H1 (cell line): ENCODE measurements around the gene CDKN3. TPM values are rescaled to one million over a fixed set of nuclear protein-coding genes. Genes with fewer than 3 reads are reported as not detected.

Experiments
- CTCF ChIA-PET: fragments of 300-600 bp; sonication (Branson Sonifier 250); formaldehyde crosslinking; loops from one replicate; lab custom pipeline; 2021; ENCODE audit not compliant: partially characterized antibody; lab: Charles Lee
- POLR2A ChIA-PET: fragments of 300-600 bp; sonication (Branson Sonifier 250); formaldehyde crosslinking; loops from one replicate; lab custom pipeline; 2021; ENCODE audit warnings: inconsistent platforms; ENCODE audit not compliant: partially characterized antibody; lab: Charles Lee
- DNase-seq, 2 experiments: peaks; one replicate each; pipeline versions ENCODE4 v3.0.0 to v3.0.0-alpha.2; 2010 to 2022; ENCODE audit warnings: low spot score in 2 of 2, low read depth in 1 of 2, mixed read lengths in 1 of 2
- FAIRE-seq: peaks from 2 replicates; lab custom pipeline; 2011; peaks lifted over from hg19 to GRCh38; lab: Jason Lieb, UNC
- H2AFZ ChIP-seq: 2 replicates; pipeline ENCODE4 v1.8.1; 2012; ENCODE audit warnings: low read length, inconsistent platforms
- H2AK5ac ChIP-seq: 2 replicates; pipeline ENCODE4 v1.6.1; 2013; ENCODE audit warnings: low read depth, low read length
- H2BK120ac ChIP-seq: replicated peaks from 2 replicates; pipeline ENCODE3; 2013; ENCODE audit warnings: low read depth, low read length, inconsistent platforms
- H2BK12ac ChIP-seq: 2 replicates; pipeline ENCODE4 v1.6.1; 2013; ENCODE audit warnings: low read depth, low read length
- H2BK15ac ChIP-seq: 2 replicates; pipeline ENCODE4 v1.6.1; 2013; ENCODE audit warnings: low read length
- H2BK20ac ChIP-seq: 2 replicates; pipeline ENCODE4 v1.6.1; 2013; ENCODE audit warnings: low read length
- H2BK5ac ChIP-seq: 2 replicates; pipeline ENCODE4 v1.6.1; 2013; ENCODE audit warnings: low read depth, low read length
- H3K14ac ChIP-seq: 2 replicates; pipeline ENCODE4 v1.6.1; 2013; ENCODE audit warnings: inconsistent platforms; ENCODE audit not compliant: insufficient read length
- H3K18ac ChIP-seq: 2 replicates; pipeline ENCODE4 v1.6.1; 2013; ENCODE audit warnings: low read length; ENCODE audit errors: extremely low read depth
- H3K23ac ChIP-seq: 2 replicates; pipeline ENCODE4 v1.6.1; 2013; ENCODE audit warnings: inconsistent platforms; ENCODE audit not compliant: insufficient read length
- H3K23me2 ChIP-seq: 2 replicates; pipeline ENCODE4 v1.6.1; 2013; ENCODE audit warnings: low read depth, low read length
- H3K27ac ChIP-seq: 2 replicates; pipeline ENCODE4 v1.6.1; 2011; ENCODE audit warnings: low read depth, low read length, inconsistent platforms
- H3K27me3 ChIP-seq, 4 experiments: replicated peaks in 1 of 4; 1 replicate in 1 of 4; 2 replicates in 3 of 4; pipeline versions ENCODE4 v1.6.1 to v1.8.1; 2011 to 2013; ENCODE audit warnings: low read length in 3 of 4, mild to moderate bottlenecking in 3 of 4, inconsistent platforms in 2 of 4, mixed read lengths in 2 of 4, moderate library complexity in 1 of 4; ENCODE audit not compliant: control insufficient read depth in 3 of 4, insufficient read depth in 3 of 4; ENCODE audit errors: extremely low read depth in 1 of 4
- H3K36me3 ChIP-seq, 4 experiments: 2 replicates each; pipeline versions ENCODE4 v1.6.1 to v1.8.1; 2011 to 2013; ENCODE audit warnings: mild to moderate bottlenecking in 4 of 4, low read length in 3 of 4, moderate library complexity in 2 of 4, control low read depth in 1 of 4, inconsistent platforms in 1 of 4; ENCODE audit not compliant: insufficient read depth in 4 of 4, control insufficient read depth in 2 of 4
- H3K4ac ChIP-seq: replicated peaks from 2 replicates; pipeline ENCODE3; 2013; ENCODE audit warnings: low read length, low read depth, mixed read lengths, inconsistent platforms; ENCODE audit not compliant: insufficient read length
- H3K4me1 ChIP-seq, 4 experiments: replicated peaks in 1 of 4; 1 replicate in 1 of 4; 2 replicates in 3 of 4; pipeline versions ENCODE4 v1.6.1 to v1.8.1; 2011 to 2013; ENCODE audit warnings: low read length in 3 of 4, inconsistent platforms in 2 of 4, mixed read lengths in 1 of 4; ENCODE audit not compliant: insufficient read depth in 4 of 4, control insufficient read depth in 3 of 4
- H3K4me2 ChIP-seq, 2 experiments: 2 replicates each; pipeline versions ENCODE4 v1.6.1 to v1.8.1; 2011 to 2013; ENCODE audit warnings: low read depth in 2 of 2, low read length in 2 of 2, control low read depth in 1 of 2, inconsistent platforms in 1 of 2, mild to moderate bottlenecking in 1 of 2; ENCODE audit not compliant: insufficient read depth in 1 of 2
- H3K4me3 ChIP-seq, 4 experiments: fragments of 200-600, 300-600 bp in 1 of 4; sonication (generic), shearing (Covaris generic), sonication (Bioruptor Twin) in 1 of 4; 2 replicates each; pipeline versions ENCODE4 v1.5.1 to v1.8.1; 2011 to 2016; ENCODE audit warnings: low read length in 4 of 4, low read depth in 3 of 4, control low read depth in 2 of 4, inconsistent platforms in 2 of 4, mild to moderate bottlenecking in 2 of 4, mixed read lengths in 1 of 4, moderate library complexity in 1 of 4; ENCODE audit not compliant: insufficient read depth in 2 of 4; ENCODE audit errors: extremely low read depth in 1 of 4
- H3K56ac ChIP-seq: replicated peaks from 2 replicates; pipeline ENCODE3; 2013; ENCODE audit warnings: low read depth, mild to moderate bottlenecking, mixed read lengths, low read length, inconsistent platforms; ENCODE audit not compliant: insufficient read length
- H3K79me1 ChIP-seq: 2 replicates; pipeline ENCODE4 v1.6.1; 2013; ENCODE audit warnings: low read depth, low read length, control low read depth
- H3K79me2 ChIP-seq, 2 experiments: 2 replicates each; pipeline versions ENCODE4 v1.6.1 to v1.8.1; 2012 to 2013; ENCODE audit warnings: low read length in 2 of 2, mild to moderate bottlenecking in 2 of 2, inconsistent platforms in 1 of 2; ENCODE audit not compliant: insufficient read depth in 2 of 2, control insufficient read depth in 1 of 2
- H3K9ac ChIP-seq, 4 experiments: replicated peaks in 1 of 4; 1 replicate in 1 of 4; 2 replicates in 3 of 4; pipeline versions ENCODE4 v1.6.1 to v1.8.1; 2011 to 2013; ENCODE audit warnings: low read depth in 3 of 4, low read length in 3 of 4, control low read depth in 2 of 4, mild to moderate bottlenecking in 2 of 4, moderate library complexity in 2 of 4, inconsistent platforms in 1 of 4; ENCODE audit errors: extremely low read depth in 1 of 4
- H3K9me3 ChIP-seq, 2 experiments: 2 replicates each; pipeline versions ENCODE4 v1.6.1 to v1.8.1; 2012 to 2013; ENCODE audit warnings: mild to moderate bottlenecking in 2 of 2, moderate library complexity in 2 of 2, control low read depth in 1 of 2, inconsistent platforms in 1 of 2, low read depth in 1 of 2, low read length in 1 of 2, mixed read lengths in 1 of 2; ENCODE audit not compliant: insufficient read depth in 2 of 2
- H4K20me1 ChIP-seq, 2 experiments: replicated peaks in 1 of 2; 2 replicates each; pipeline versions ENCODE3 to v1.8.1; 2011 to 2013; ENCODE audit warnings: inconsistent platforms in 2 of 2, low read length in 2 of 2, mild to moderate bottlenecking in 1 of 2; ENCODE audit not compliant: insufficient read depth in 2 of 2, control insufficient read depth in 1 of 2
- H4K5ac ChIP-seq: 2 replicates; pipeline ENCODE4 v1.6.1; 2013; ENCODE audit warnings: low read length, low read depth, mixed read lengths, inconsistent platforms; ENCODE audit not compliant: insufficient read length
- H4K8ac ChIP-seq: 2 replicates; pipeline ENCODE4 v1.8.0; 2013; ENCODE audit warnings: mild to moderate bottlenecking, moderate library complexity, low read length, inconsistent platforms; ENCODE audit not compliant: insufficient read depth; ENCODE audit errors: extremely low read depth
- H4K91ac ChIP-seq: replicated peaks from 2 replicates; pipeline ENCODE3; 2013; ENCODE audit warnings: low read length, mixed read lengths, inconsistent platforms; ENCODE audit not compliant: insufficient read length
- CHD1 ChIP-seq: IDR thresholded peaks from 2 replicates; pipeline ENCODE4 v1.6.1; 2012; ENCODE audit warnings: low read depth, low read length, improper control_type of control experiment
- CREB1 ChIP-seq: IDR thresholded peaks from 2 replicates; pipeline ENCODE4 v1.6.1; 2012; ENCODE audit warnings: inconsistent platforms
- EGR1 ChIP-seq: IDR thresholded peaks from 2 replicates; pipeline ENCODE4 v1.6.1; 2011; ENCODE audit warnings: low read depth, low read length, borderline replicate concordance
- POU5F1 ChIP-seq: IDR thresholded peaks from 2 replicates; pipeline ENCODE4 v1.6.1; 2011; ENCODE audit warnings: low read depth, mild to moderate bottlenecking, low read length, moderate library complexity
- SRF ChIP-seq: IDR thresholded peaks from 2 replicates; pipeline ENCODE4 v1.6.1; 2011; ENCODE audit warnings: mild to moderate bottlenecking, low read depth, low read length, moderate library complexity
- TAF1 ChIP-seq: IDR thresholded peaks from 2 replicates; pipeline ENCODE4 v1.6.1; 2011; ENCODE audit warnings: mild to moderate bottlenecking, low read depth, low read length
- TCF12 ChIP-seq: IDR thresholded peaks from 2 replicates; pipeline ENCODE4 v1.6.1; 2011; ENCODE audit warnings: low read depth, mild to moderate bottlenecking, low read length
- YY1 ChIP-seq: IDR thresholded peaks from 2 replicates; pipeline ENCODE4 v1.6.1; 2011; ENCODE audit warnings: low read depth, mild to moderate bottlenecking, low read length
- WGBS, 2 experiments: shearing (Covaris generic) in 1 of 2; methylation state at CpG; one replicate each; pipeline versions ENCODE4 v1.1.6 to v1.1.7; 2013 to 2015; ENCODE audit warnings: low lambda C conversion rate in 2 of 2, mixed read lengths in 2 of 2, inconsistent platforms in 1 of 2, low coverage in 1 of 2, missing lambda C conversion rate in 1 of 2; ENCODE audit not compliant: insufficient replicate concordance in 2 of 2, insufficient coverage in 1 of 2, insufficient read length in 1 of 2; ENCODE audit errors: extremely low coverage in 1 of 2, missing lambda C conversion rate in 1 of 2; 5-methylcytosine and 5-hydroxymethylcytosine counted together
- polyA plus RNA-seq, 7 experiments: library from polyadenylated mRNA; depleted of rRNA in 3 of 7; stranded (reverse) in 5 of 7; unstranded in 2 of 7; fragments of >200 nt in 5 of 7; fragments of 200-250 nt in 2 of 7; gene quantifications; 1 replicate in 5 of 7; 2 replicates in 1 of 7; 4 replicates in 1 of 7; pipeline versions ENCODE4 v1.2.1 to v1.2.3, GENCODE V29; 2011 to 2013; ENCODE audit warnings: missing spikeins in 2 of 7, mixed read lengths in 2 of 7
- total RNA-seq: library from RNA; stranded (reverse); fragmentation: NEBNext Ultra II Directional; extraction: Animal tissue kit (Norgen Biotek cat#: 25700); gene quantifications from 2 replicates; pipeline ENCODE4 v1.2.1, GENCODE V29; 2021

CDKN3 gene
- total and polyA plus RNA-seq, 2 of the 8 experiments (the other 6 are each of a cell fraction or from before 2014, with no cell fraction given), result 43.5 to 48.3 TPM

DNA sequence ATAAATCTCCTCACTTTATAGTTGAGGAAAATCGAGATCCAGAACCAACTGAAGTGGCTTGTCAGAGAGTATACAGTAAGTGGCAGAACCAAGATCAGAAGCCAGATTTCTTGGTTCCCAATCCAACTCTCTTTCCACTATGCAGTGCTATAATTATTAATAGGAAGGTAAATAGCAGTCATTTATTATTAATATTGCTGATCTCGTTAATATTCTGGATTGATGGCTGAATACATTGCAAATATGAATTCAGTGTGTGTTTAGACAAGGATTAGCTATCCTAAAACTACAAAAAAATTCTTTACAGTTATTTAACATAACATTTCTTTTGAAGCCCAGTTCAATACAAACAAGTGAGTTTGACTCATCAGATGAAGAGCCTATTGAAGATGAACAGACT, 2.8 kb downstream of the CDKN3 start:
- H3K27me3 ChIP-seq, result peaks cover 0 to 7% (median 3%) of the 10 kb centered on the region in 4 experiments; a peak in 3 of 7 replicates
- H2BK5ac ChIP-seq, result no peak overlapping the region
- no peak overlapping the region for H3K18ac ChIP-seq
- CTCF ChIA-PET, result interaction anchor here (1.1 kb wide), 1 partner anchor 44 kb away, joined by 3 read pairs; no protein-coding TSS in a partner anchor
- H3K79me2 ChIP-seq, result no peaks in the 10 kb centered on the region
- no peak for TF ChIP-seq CHD1
- TF ChIP-seq CREB1, result no peak
- TF ChIP-seq POU5F1, result no peak
- TF ChIP-seq SRF, result no peak
- TF ChIP-seq TCF12, result no peak
- no peak for TF ChIP-seq TAF1
- no peak for TF ChIP-seq YY1
- no peak for TF ChIP-seq EGR1
- TF ChIP-seq, all 59 proteins: peak for 0
- Histone ChIP-seq H2BK120ac (no peak overlapping the region), H3K36me3 (peaks cover 0 to 3% (median 0%) of the 10 kb centered on the region in 4 experiments; a peak in 2 of 8 replicates), H3K4me3 (no peak overlapping the region), H3K23ac (no peak overlapping the region), H2AFZ (no peak overlapping the region), H3K4ac (no peak overlapping the region), H3K4me2 (no peak overlapping the region), H4K20me1 (no peaks in the 10 kb centered on the region), H3K79me1 (no peaks in the 10 kb centered on the region; the same call in 1 of the 2 replicates), H4K5ac (no peak overlapping the region), H2AK5ac (no peak overlapping the region), H3K27ac (no peak overlapping the region), H3K23me2 (peaks cover 11% of the 10 kb centered on the region; the same call in 1 of the 2 replicates), H4K8ac (no peak overlapping the region), H3K4me1 (peaks cover 0 to 3% (median 1%) of the 10 kb centered on the region in 4 experiments; a peak in 2 of 7 replicates), H2BK20ac (no peak overlapping the region), H2BK15ac (no peak overlapping the region), H3K14ac (no peak overlapping the region), H3K9me3 (no peaks in the 10 kb centered on the region), H3K56ac (no peak overlapping the region), H3K9ac (no peak overlapping the region), H2BK12ac (no peak overlapping the region), H4K91ac (no peak overlapping the region)
- DNase-seq (no peak), FAIRE-seq (no peak)
- 84% methylated on average over 2 of the region's 2 CpGs; no CpG with 5 or more reads in 1 of the 2 experiments for WGBS, 2 experiments
- POLR2A ChIA-PET, result no interaction called here
